GM12864 (cell line): ENCODE data around the gene GPR146.

Experiments
- DNase-seq: peaks from one replicate; pipeline ENCODE4 v3.0.0-alpha.2; 2011; ENCODE audit warnings: low read depth
- H3K4me3 ChIP-seq: 2 replicates; pipeline ENCODE4 v1.5.1; 2011; ENCODE audit warnings: mild to moderate bottlenecking, low read depth, low read length, control low read depth
- TF ChIP-seq, protein P1 (sequence below): IDR thresholded peaks from 2 replicates; pipeline ENCODE4 v1.5.1; 2011; ENCODE audit warnings: low read depth, mild to moderate bottlenecking, moderate library complexity, low read length, control low read depth, inconsistent platforms; ENCODE audit errors: missing control alignments

The GPR146 gene

DNA sequence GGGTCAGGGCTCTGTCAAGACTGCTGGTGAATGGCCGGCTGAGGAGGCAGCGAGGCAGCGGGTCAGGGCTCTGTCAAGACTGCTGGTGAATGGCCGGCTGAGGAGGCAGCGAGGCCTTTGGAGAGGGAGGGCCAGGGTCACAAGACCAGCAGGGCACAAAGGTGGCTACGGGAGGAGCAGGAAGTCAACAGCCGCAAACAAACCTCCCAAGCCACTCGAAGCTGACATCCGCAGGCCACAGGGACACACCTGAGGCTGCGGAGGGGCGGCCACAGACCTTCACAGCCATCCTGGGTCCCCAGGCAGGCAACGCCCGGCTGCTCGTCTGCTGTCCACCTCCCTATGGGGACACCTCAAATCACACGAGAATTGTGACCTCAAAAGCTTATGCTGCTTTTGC is 34.6 kb downstream of the GPR146 start:
- TF ChIP-seq, protein P1, sequence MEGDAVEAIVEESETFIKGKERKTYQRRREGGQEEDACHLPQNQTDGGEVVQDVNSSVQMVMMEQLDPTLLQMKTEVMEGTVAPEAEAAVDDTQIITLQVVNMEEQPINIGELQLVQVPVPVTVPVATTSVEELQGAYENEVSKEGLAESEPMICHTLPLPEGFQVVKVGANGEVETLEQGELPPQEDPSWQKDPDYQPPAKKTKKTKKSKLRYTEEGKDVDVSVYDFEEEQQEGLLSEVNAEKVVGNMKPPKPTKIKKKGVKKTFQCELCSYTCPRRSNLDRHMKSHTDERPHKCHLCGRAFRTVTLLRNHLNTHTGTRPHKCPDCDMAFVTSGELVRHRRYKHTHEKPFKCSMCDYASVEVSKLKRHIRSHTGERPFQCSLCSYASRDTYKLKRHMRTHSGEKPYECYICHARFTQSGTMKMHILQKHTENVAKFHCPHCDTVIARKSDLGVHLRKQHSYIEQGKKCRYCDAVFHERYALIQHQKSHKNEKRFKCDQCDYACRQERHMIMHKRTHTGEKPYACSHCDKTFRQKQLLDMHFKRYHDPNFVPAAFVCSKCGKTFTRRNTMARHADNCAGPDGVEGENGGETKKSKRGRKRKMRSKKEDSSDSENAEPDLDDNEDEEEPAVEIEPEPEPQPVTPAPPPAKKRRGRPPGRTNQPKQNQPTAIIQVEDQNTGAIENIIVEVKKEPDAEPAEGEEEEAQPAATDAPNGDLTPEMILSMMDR, result no peak
- DNase-seq, result no peak
- H3K4me3 ChIP-seq, result no peak overlapping the region

DNA sequence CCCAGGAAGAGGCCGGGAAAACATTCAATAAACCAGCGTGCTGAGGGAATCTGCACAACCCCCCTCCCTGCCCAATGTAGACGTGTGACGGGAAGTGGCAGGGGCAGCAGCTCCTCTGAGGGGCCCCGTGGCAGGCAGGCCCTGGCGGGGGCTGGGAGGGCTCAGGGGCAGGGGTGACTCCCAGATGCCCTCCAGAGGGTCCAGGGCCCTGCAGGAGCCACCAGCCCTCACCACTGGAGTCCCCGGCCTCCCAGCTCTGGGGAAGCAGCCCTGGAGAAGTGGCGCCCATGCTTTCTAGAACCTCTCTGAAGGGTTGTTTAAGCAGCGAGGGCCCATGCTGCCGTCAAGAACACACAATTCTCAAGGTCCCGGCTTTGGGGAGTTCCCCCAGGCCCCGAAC is 35.2 kb downstream of the GPR146 start:
- no peak overlapping the region for H3K4me3 ChIP-seq
- DNase-seq, result no peak
- TF ChIP-seq, protein P1, result no peak

- TF ChIP-seq, protein P1, result no peak
Observed at GRCh38 chr7:1080252-1080920, 36.0 kb downstream of the GPR146 start.

DNA sequence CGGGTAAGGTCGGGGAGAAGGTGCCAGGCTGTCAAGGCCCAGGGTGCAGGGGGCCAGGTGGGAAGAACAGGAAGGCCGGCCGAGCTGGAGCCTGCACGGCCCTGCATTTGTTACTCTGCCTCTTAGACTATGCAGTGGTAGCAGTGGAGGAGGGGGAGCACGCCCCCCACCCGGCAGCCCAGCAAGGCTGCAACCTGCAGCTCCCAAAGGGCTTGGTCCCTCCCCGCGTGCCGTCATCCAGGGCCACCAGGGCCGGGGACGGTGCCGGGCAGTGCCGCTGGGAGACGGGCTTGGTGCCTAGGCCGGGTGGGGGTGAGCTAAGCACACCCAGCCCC is 36.5 kb downstream of the GPR146 start:
- DNase-seq, result no peak
- TF ChIP-seq, protein P1, result no peak
- no peak overlapping the region for H3K4me3 ChIP-seq

More at GRCh38 chr7:1080252-1080920, 36.0 kb downstream of the GPR146 start:
- H3K4me3 ChIP-seq, result no peak overlapping the region
- DNase-seq, result no peak

GRCh38 chr7:1081336-1081735 is 37.0 kb downstream of the GPR146 start:
- TF ChIP-seq, protein P1, result no peak
- H3K4me3 ChIP-seq, result no peak overlapping the region
- no peak for DNase-seq

DNA sequence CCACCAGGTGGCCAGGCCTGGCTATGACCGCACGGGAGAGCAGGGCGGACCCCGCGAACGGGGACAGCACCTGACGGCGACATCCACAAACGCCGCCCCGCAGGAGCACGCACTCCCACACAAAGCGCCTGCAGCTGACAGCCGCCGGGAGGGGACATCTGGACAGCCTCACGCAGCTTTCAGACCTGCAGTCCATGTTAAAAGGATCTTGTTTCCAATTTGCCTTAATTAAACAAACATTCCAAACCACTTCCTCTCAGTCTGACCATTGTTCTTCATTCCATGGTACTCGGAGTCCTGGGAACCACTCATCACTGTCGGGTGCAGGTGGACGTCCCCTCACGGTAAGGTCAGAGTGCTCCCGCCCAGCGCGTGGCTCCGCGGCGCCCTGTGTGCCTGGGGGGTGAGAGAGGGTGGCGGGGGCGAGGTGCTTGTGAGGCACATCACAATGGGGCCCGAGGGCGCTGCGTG is 37.6 kb downstream of the GPR146 start:
- TF ChIP-seq, protein P1, result no peak
- H3K4me3 ChIP-seq, result no peak overlapping the region
- DNase-seq, result no peak
